Stimulated activated CD8-positive, alpha-beta memory T cell treated with anti-CD3 and anti-CD28 coated beads, Interleukin-7, amount 100 ng/mL, for 1 hour (primary cell): ENCODE measurements around the gene APPBP2.
"Not testable (repeated sequence)": the region's sequence is repeated elsewhere in the genome, so short reads cannot be mapped to it uniquely, and the experiment has no call there.

Experiments used
- DNase-seq, 2 donors: peaks; one replicate each; pipeline ENCODE4 v3.0.0-alpha.2; 2020; ENCODE audit warnings: low read depth in 2 of 2

APPBP2 gene

DNA sequence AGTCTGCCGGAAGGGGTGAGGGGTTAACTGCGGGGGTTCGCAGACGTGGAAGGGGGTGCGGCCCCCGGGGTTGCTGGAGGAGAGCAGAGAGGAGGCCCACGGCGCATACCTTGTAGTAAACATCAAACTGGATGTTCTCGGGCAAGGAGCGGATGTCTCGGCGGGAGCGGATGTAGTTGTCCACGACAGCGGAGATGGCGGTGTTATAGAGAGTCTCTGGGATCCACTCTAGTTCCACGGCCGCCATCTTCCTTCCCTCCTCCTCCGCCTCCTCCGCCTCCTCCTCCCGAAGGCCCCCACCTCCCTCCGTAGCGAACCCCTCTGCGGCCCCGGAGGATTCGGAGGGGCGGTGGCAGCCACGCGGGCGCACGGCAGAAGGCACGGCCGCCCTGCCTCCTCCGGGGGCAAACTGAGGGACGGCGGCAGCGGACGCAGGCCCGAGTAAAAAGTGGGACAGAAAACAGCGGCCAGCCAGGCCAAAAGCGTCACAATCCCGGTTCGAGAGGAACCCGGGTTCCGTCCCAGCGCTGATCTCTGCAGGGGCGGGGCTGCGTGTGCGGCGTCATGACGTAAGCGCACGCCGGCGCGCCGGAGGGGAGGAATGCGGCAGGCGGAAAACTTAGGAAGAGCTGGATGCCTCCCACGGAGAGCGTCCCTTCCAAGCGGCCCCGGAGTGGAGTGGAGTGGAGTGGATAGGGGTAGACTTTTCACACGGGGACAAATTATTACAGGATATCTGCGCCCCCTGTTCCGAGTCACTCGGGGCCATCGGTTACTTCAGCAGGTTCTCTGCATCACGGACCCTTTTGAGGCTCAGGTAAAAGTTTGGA is at the start of gene APPBP2:
TSS of gene APPBP2 (minus strand) at position 558 of the 830 bp plus-strand sequence. CDS start at position 247, 311 bp downstream.
- peak; percentile 42 to 50 for DNase-seq

DNA sequence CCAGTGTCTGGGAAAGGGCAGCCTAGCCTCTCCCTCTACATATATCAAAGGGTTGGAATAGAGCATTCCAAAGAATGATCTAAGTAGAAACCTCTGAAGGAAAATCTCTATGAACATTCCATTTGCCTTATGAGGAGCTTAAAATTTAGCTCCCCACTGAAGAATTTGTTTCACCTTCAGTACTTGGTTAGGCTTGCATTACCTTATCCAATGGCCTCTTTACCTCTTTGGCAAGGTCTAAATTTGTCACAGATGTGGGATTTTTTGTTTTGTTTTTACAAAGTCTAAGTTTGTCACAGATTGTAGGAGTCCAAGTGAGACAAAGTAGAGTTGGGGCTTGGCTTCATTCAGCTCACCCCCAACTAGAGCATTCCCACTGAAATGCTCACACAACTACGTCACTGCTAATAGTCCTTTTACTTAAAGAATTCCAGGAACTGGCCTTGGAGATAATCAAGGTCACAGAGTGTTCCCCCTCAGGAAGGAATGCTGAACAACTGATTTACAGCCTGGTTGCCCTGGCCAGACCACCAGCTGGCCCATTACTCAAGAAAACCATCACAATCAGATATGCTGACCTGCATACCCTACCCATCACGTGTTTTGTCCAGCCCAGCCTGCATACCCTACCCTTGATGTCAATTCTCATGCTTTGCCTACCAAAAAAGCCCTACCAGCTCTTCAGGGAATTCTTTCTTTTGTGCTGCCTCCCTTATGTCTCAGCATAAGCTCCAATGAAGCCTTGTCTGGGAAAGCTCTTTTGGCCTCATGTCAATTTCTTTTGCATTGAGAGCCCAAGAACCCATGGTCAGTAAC is 47.4 kb upstream of the APPBP2 start:
- DNase-seq: no peak

GRCh38 chr17:60565233-60565632 is 39.2 kb upstream of the APPBP2 start:
- no peak for DNase-seq

DNA sequence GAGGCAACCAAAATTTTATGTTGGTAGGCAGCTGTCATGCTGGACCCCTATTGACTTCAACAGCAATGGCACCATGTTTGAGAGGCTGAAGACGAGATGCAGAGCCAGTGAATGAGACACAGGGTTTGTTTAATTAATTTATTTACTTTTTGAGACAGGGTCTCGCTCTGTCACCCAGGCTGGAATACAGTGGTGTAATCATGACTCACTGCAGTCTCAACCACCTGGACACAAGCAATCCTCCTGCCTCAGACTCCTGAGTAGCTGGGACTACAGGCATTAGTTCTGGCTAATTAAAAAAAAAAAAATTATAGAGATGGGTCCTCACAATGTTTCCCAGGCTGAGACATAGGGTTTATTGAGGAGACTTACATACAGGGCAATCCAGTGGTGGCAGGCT is 37.7 kb upstream of the APPBP2 start:
- no peak for DNase-seq

DNA sequence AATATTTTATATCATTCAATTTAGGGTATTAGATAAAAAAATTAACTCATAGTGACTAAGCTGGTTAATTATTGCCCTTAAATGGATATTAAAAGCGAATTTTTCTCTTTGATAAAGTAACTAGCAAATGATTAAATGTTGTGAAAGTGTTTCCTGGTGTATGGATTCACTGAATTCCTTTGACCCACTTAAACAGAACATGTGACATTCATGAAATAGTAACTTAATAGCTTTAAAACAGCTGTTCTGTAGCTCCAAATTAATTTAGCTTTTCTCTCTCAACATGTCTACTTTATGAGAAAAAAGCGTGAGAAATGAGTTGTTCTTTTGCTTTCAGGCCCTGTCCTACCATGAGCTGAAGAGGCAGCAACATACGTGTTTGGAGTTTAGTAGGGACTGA is 36.4 kb upstream of the APPBP2 start:
- DNase-seq: no peak

GRCh38 chr17:60560860-60561257 is 34.8 kb upstream of the APPBP2 start:
- DNase-seq: no peak

DNA sequence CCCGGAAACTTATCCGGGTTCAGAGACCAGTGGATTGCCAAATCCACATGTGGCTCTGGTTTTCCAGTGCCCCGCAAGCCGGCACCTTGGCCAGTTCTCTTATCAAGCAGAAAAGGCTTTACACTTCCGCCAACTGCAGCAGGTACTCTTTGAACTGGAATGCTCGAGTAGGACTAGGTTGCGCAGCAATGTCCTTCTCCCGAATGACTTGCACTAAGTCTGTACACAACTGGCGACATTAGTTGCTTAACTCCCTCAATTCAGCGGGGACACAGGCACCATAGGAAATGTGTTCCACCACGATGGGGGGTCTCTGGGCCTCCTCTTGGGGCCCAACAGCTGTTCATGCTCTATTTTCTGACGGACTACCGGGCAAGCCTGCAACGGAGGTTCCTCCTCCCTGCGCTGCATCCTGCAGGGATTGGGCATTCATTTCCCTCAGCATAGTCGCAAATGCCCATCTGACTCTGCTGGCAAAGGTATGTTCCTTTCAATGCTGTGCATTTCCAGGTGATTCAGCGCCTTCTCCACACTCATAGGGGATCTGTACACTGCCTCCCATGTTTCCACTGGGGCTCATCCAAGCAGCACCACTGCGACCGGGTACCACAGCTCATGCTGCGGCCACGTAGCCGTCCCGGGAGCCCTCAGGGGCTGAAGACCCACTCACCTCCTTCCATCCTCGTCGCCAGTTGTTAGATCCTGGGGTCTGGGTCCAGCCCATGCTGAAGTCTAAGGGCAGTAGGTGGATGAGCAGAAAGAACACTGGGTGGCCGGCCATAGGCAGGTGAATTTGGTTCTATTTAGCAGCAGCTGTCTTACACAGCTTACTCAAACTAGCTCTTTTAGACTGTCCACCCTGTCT is 34.2 kb upstream of the APPBP2 start:
- DNase-seq: no peak

GRCh38 chr17:60559659-60559994 is 33.6 kb upstream of the APPBP2 start:
- no peak for DNase-seq

DNA sequence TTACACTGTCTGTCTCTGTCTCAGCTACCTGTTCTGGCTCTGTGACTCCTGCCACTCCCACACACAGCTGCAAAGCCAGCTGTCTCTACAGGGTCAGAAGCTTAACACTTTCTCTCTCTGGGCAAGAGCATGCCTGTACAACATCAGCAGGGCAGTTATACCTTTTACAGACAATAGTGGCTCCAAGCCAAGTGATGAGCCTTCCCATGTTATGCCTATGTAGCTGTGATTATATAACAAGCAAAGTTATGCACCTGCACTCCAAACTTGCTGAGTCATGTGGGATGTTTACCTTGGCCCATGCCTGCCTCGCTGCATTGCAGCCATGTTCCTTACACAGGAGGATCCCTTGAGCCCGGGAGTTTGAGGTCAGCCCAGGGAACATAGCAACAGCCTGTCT is 31.8 kb upstream of the APPBP2 start:
- DNase-seq: no peak

DNA sequence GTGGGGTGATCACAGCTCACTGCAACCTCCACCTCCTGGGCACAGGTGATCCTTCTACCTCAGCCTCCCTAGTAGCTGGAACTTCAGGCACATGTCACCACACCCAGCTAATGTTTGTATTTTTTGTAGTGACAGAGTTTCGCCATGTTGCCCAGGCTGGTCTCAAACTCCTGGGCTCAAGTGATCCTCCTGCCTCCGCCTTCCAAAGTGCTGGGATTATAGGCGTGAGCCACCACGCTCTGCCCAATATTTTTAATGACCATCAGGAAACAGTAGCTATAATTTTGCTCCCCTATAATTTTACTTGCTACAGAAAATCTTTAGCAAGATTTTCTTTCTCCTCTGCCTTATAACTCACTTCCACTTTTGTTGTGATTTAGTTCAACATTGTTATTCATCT is 29.7 kb upstream of the APPBP2 start:
- DNase-seq: no peak

- DNase-seq: no peak
These were observed 28.3 kb upstream of the APPBP2 start for GRCh38 chr17:60554377-60554788.

GRCh38 chr17:60552255-60552654 is 26.2 kb upstream of the APPBP2 start:
- DNase-seq: not testable (repeated sequence)

DNA sequence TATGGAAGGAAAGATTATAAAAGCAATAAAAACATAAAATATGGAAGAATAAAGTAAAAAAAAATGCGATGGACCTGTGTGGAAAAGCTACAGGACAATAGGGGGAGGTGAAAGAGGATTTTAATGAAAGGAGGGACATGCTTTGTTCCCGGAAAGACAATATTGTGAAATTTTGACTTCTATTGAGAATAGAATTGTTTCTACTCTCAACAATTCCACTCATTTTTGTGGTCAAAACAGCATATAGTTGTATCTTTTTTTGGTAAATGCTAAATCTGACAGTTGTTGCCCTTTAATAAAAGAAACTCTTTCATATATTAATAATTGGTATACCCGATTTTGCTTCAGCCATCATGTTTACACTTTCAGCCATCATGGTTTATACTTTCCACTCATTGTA is 22.9 kb upstream of the APPBP2 start:
- DNase-seq: no peak

DNA sequence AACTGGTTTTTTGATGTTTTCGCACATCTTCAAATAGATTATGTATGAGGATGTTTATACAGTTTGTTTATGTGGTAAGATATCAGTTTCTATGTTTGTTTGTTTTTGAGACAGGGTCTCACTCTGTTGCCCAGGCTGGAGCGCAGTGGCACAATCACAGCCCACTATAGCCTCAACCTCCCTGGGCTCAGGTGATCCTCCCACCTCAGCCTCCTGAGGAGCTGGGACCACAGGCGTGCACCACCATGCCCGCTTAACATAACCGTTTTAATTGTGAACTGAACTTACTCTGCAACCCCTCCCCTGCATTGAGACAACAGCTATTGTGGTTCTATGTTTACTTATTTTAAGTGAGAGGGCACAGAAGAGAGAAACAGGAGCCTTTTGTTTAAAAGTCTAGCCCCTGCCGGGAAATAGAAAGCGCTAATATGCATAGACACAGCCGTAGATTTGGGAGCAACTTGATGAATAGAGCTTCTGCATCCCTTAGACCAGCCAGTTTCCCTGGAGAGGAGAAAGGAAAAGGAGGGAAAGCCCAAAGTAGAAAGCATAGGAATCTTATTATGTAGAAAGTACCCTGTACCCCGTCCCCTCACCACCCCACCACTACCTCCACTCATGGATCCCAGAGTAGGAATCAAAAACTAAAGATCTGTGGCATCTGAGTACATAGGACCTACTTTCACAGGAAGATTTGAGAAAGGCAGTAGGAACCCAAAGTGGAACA is 19.6 kb upstream of the APPBP2 start:
- no peak for DNase-seq

DNA sequence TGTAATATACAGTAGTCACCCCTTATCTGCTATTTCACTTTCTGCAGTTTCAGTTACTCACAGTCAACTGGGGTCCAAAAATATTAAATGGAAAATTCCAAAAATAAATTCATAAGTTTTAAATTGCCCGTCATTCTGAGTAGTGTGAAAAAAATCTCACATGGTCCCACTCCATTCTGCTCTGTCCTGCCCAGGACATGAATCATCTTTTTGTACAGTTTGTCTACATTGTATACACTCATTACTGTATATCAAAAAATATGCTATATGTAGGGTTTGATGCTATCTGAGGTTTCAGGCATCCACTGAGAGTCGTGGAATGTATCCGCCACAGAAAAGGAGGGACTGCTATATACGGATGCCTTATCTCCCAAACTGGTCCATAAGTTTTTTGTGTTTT is 16.0 kb upstream of the APPBP2 start:
- DNase-seq: no peak

GRCh38 chr17:60540460-60540859 is 14.4 kb upstream of the APPBP2 start:
- no peak for DNase-seq

DNA sequence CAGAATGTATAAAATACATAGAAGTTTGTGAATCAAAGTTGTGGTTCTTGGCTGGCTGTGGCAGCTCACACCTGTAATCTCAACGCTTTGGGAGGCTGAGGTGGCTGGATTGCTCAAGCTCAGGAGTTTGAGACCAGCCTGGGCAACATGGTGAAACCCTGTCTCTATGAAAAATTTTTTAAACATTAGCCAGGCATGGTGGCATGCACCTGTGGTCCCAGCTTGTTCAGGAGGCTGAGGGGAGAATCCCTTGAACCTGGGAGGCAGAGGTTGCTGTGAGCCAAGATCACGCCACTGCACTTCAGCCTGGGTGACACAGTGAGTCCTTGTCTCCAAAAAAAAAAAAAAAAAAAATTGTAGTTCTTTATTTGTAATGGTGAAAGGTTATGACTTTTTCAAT is 13.8 kb upstream of the APPBP2 start:
- no peak for DNase-seq

- no peak for DNase-seq
These were observed 12.7 kb upstream of the APPBP2 start for GRCh38 chr17:60538726-60539125.

DNA sequence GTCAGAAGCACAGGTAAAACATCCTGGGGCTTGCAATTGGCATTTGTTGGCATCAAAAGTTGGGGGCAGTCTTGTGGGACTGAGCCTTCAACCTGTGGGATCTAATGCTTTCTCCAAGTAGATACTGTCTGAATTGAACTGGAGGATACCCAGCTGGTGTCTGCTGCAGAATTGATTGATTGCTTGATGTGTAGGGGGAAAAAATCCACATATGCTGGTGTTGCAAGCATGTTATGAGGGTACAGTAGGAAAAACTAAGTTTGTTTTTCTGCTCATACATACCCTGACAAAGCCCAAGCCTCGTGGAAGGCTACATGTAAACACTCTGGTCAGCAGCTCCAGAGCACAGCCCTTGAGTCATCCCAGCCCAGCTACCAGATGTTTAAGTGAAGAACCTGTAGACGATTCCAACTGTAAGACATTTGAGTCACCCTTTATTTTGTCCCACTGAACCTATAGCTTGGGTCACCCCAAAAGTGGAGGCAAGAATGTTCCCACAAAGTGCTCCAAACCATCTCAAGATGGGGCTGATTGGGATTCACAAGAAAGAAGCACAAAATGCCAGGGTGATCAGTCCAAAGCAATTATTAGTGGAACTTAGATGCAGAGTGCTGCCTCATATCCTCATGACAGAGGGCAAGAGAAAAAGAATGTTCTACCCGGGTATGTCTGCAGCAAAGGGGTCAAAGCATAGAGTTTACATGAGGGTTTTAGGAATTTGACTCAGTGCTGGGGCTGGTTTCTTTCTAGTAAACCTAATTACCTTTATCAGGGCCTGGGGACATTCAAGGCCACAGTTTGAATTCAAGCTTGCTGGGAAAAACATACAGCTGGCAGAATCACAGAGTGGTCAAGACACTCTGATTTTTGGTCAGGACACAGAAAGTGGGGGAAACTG is 9.6 kb upstream of the APPBP2 start:
- DNase-seq: no peak

- DNase-seq: no peak
These were observed 8.6 kb upstream of the APPBP2 start for GRCh38 chr17:60534613-60535157.
